ENCODE results near the gene GTPBP8.
A peak's percentile ranks its signal among the peaks of the same experiment; 100 is the strongest.
"Not testable (repeated sequence)": the region's sequence is repeated elsewhere in the genome, so short reads cannot be mapped to it uniquely, and the experiment has no call there.

GTPBP8 gene

GRCh38 chr3:113002037-113002436, 11.3 kb downstream of the GTPBP8 start:
- FAIRE-seq = no peak

DNA sequence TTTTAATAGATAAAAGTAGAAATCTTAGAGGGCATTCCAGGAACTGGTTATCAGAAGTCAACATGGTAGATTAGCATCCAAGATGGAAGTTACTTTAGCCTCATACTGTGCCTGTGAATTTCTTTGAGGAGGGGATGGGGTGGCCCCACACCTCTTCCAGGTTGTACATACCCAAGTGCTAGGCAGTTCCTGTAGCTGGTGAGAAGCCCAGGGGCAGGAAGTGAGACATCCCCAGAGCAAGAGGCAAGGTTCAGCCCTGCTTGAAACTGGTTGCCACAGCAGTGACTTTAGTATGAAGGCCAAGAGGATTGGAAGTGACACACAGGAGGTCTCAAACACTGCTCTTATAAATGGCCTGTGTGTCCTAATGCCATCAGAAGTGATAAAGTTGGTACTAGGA, 11.9 kb downstream of the GTPBP8 start:
- no peak for FAIRE-seq

DNA sequence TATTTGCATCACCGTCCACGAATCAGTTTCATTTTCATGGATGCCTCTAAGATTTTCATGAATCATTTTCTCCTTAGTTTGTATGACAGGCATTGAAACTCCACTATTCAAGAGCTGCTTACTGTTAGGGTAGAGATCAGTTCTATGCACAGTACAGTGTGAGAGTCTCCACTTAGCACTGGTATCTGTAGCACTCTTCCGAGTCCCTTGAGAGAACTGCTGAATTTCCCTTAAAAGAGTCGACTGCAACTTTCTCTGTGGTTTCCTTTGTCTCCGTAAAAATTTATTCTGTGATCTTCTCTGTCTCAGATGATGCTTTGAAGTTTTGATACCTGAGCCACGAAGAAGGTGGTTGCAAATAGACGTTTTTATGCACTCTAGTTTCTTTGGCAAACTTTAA, 14.8 kb downstream of the GTPBP8 start:
- no peak for FAIRE-seq

- FAIRE-seq = no peak
Measured at GRCh38 chr3:113006359-113007056, 15.7 kb downstream of the GTPBP8 start.

- FAIRE-seq = no peak
Measured at GRCh38 chr3:113008117-113008516, 17.3 kb downstream of the GTPBP8 start.

DNA sequence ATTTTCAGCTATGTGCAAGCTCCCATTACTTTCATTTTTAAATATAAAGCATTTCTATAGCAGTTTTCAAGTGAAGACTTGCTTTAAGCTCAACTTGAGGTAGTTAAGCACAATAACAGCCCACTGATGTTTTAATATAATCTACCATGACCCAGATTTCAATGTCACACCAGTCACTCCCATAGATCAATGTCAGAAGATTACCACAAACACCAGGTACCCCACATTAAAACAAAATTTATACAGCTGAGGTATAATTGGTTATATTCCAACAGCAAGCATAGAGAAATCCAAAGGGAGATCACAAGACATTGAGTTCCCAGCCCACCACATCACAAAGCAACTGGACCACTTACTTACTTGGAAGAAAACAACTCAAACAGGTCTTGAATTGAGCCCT, 22.8 kb downstream of the GTPBP8 start:
- no peak for FAIRE-seq

DNA sequence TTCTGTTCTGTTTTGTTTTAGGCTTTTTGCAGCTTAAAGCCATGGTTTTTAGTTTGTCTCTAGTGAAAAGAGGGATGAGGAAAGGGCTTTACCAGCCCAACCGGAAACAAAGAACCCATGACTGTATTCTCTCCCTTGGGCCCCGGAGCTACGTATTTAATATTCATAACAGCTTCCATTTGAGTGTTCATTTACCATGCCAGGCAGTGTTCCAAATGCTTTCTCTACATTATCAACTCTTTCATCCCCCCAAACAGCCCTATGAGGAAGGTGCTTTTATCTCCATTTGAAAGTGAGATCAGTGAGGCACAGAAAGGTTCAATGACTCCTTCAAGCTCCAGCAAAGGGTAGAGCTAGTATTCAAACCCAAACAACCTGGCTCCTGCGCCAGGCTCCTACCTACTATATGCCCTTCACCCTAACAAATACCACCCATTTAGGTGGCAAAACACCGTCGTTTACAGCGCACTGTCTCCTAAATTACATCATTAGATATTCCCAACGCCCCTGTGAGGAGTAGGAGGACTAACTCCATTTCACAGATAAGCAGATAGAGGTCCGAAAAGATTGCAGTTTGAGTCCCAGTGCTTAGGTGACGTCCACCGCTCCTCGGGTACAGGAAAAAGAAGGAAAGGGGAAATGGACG, 27.9 kb downstream of the GTPBP8 start:
- no peak for FAIRE-seq

DNA sequence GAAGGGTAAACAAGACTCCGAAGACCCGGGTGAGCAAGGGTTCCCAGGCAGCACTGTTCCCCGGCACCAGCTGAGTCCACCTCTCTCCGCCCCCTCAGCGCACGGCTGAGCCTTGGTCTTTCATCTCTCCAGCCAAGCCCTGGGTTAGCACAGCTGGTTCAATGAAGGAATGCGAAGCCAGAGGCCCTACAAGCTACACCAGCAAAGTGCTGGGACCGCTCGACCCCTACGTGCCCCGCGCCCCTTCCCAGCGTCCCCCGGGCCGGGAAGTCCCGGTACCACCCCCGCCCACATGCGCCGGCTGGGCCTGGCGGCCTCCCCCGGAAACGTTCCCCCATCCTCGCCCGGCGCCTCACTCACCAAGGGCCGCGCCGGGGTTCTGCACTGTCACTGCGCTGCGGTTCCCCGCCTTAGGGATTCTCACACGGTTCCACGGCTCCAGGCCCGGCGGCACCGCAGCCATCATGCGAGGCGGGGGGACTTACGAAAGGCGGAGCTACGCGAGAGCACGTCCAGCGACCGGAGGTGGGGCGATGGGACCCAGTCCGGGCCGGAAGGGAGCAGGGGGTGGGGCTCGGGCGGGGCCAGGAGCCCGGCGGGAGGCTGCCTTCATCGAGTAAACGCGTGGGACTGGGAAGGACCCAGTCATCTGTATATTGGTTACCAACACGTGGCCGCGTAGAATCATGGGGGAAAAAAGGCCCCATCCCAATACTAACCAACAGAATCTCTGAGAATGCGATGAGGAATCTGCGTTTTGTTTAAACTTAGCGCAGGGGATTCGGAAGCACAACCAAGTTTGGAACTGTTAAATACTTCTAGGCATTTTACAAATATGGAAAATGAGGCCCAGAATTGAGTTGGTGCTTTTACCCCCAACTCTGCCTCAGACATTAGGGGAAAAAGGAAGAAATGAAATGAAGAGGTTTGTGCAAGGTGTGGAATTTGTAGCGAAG, 28.7 kb downstream of the GTPBP8 start:
- peak; percentile 21 for FAIRE-seq

- FAIRE-seq = no peak
Measured at GRCh38 chr3:113021471-113021870, 30.7 kb downstream of the GTPBP8 start.

DNA sequence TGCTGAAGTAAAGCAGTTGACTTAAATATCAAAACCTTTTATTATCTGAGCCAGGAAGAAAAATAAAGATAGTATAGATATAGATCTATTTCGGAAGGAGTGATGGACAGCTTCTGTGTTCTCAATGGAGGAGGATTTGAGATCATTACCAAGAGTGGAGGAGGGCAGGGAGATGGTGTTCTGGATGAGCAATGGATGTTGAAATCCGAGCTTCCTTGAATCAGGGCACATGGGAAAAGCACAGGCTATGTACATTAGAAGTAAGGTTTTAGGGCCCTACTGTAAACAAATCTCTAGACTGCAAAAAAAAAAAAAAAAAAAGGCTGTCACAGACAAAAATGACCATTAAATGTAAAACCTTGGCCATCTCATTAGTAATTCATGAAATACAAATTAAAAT, 43.2 kb downstream of the GTPBP8 start:
- no peak for FAIRE-seq

DNA sequence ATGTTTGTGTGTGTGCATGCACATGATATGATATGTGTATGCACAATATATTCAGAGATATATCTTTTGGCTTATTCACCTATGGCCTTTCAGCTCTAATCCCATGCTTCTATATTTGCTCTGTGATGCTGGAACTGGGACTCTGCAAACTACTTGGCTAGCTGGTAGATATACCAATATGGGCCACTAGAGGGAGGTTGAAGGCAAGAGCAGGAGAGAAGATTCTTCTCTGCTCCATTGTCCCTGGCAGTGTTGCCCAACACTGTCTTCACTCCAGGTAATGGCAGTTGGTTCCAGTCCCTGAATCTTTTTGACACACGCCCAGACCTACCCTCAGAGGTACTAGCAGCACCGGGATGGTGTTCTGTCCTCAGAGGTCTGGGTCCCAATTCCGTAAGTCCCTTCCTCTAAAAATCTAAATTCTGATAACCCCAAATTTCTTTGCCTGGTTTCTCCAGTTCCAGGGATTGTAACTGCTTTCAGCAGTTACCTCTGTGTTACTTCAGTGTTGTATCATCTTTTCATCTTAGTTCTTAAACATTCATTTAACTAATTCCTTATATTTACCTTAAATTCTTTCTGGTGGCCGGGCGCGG, 44.7 kb downstream of the GTPBP8 start:
- peak; percentile 27 for FAIRE-seq

GRCh38 chr3:113038328-113038727, 47.5 kb downstream of the GTPBP8 start:
- no peak for FAIRE-seq

DNA sequence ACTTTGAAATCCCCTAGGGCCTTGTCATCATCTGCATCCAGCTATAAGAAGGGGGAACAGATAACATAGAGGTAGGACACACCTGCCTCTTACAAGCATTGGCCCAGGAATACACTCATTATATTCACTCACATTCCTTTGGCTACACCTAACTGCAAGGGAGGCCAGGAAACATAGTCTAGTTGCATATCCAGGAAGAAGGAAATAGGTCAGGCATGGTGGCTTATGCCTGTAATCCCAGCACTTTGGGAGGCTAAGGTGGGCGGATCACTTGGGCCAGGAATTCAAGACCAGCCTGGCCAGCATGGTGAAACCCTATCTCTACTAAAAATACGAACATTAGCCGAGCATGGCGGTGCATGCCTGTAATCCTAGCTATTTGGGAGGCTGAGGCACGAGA, 48.8 kb downstream of the GTPBP8 start:
- no peak for FAIRE-seq

- FAIRE-seq = no peak
Measured at GRCh38 chr3:113040231-113040630, 49.4 kb downstream of the GTPBP8 start.

- no peak for FAIRE-seq
Measured at GRCh38 chr3:113043686-113044085, 52.9 kb downstream of the GTPBP8 start.

DNA sequence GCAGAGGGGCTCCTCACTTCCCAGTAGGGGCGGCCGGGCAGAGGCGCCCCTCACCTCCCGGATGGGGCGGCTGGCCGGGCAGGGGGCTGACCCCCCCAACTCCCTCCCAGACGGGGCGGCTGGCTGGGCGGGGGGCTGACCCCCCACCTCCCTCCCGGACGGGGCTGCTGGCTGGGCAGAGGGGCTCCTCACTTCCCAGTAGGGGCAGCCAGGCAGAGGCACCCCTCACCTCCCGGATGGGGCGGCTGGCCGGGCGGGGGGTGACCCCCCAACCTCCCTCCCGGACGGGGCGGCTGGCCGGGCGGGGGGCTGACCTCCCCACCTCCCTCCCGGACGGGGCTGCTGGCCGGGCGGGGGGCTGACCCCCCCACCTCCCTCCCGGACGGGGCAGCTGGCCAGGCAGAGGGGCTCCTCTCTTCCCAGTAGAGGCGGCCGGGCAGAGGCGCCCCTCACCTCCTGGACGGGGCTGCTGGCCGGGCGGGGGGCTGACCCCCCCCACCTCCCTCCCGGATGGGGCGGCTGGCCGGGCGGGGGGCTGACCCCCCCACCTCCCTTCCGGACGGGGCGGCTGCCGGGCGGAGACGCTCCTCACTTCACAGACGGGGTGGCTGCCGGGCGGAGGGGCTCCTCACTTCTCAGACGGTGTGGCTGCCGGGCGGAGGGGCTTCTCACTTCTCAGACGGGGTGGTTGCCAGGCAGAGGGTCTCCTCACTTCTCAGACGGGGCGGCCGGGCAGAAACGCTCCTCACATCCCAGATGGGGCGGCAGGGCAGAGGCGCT, 55.6 kb downstream of the GTPBP8 start:
- FAIRE-seq = not testable (repeated sequence)

DNA sequence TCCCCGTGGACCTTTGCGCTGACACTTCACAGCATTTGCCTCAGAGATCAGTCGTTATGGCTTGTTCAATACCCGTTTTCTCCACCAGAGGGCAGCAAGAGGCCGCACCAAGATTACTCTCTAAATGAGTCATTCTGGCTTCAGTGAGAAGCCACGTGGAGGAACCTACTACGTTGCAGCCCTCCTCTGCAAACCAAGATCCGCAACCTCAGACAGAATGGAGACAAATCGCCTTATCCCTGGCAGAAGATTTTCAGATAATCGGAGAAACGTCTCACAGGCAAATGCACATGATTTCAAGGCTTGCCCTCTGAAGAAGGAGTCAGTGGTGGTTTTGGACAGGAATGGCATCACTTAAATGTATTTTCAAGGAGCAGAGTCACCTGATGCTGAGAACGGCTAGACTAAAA, 60.5 kb downstream of the GTPBP8 start:
- FAIRE-seq = peak; percentile 66
